Heart left ventricle (tissue), 16 donors: ENCODE results near the gene PRR5L. TPM values are rescaled to one million over a fixed set of nuclear protein-coding genes. Genes with fewer than 3 reads are reported as not detected.

ENCODE experiments used
- ATAC-seq, 4 donors: fragments of 200-7000 bp; cut with Tn5 transposase; one replicate each; pipeline ENCODE4 v1.9.1; 2020 to 2022; ENCODE audit warnings: moderate library complexity in 4 of 4, mild to moderate bottlenecking in 3 of 4, moderate number of reproducible peaks in 1 of 4
- DNase-seq, 5 donors: peaks; one replicate each; pipeline ENCODE4 v3.0.0-alpha.2; 2020
- H3K27ac ChIP-seq, 12 donors: fragments of 200-600 bp; sonication (generic) in 4 of 12; one replicate each; pipeline versions ENCODE4 v1.5.0 to v1.8.0; 2016 to 2022; ENCODE audit warnings: mild to moderate bottlenecking in 2 of 12
- H3K27me3 ChIP-seq, 9 donors: fragments of 200-600 bp; sonication (generic) in 2 of 9; one replicate each; pipeline versions ENCODE4 v1.5.1 to v1.8.0; 2016 to 2022; ENCODE audit warnings: mild to moderate bottlenecking in 3 of 9
- H3K36me3 ChIP-seq, 9 donors: fragments of 200-600 bp; sonication (generic) in 2 of 9; one replicate each; pipeline versions ENCODE4 v1.5.0 to v1.8.0; 2018 to 2022; ENCODE audit warnings: mild to moderate bottlenecking in 2 of 9
- H3K4me1 ChIP-seq, 12 donors: fragments of 200-600 bp; sonication (generic) in 4 of 12; one replicate each; pipeline versions ENCODE4 v1.5.0 to v1.8.0; 2016 to 2022; ENCODE audit warnings: mild to moderate bottlenecking in 3 of 12
- H3K4me3 ChIP-seq, 12 donors: fragments of 200-600 bp; sonication (generic) in 4 of 12; one replicate each; pipeline versions ENCODE4 v1.5.0 to v1.8.0; 2017 to 2022; ENCODE audit warnings: mild to moderate bottlenecking in 9 of 12, moderate library complexity in 4 of 12
- H3K9me3 ChIP-seq, 12 donors: fragments of 200-600 bp; sonication (generic) in 4 of 12; one replicate each; pipeline versions ENCODE4 v1.5.0 to v1.8.0; 2016 to 2022; ENCODE audit warnings: mild to moderate bottlenecking in 1 of 12
- CTCF ChIP-seq, 12 donors: fragments of 200-600 bp; sonication (generic) in 4 of 12; IDR thresholded peaks; one replicate each; pipeline versions ENCODE4 v1.5.0 to v1.8.0; 2018 to 2022; ENCODE audit warnings: antibody characterized with exemption in 12 of 12, mild to moderate bottlenecking in 5 of 12
- POLR2A ChIP-seq, 2 donors: fragments of 450-650 bp; IDR thresholded peaks; one replicate each; pipeline ENCODE4 v1.6.1; 2017; ENCODE audit warnings: antibody characterized with exemption in 2 of 2, mild to moderate bottlenecking in 2 of 2, moderate library complexity in 2 of 2
- WGBS, 4 donors: extraction: QIAGEN DNeasy Blood & Tissue Kit in 2 of 4; methylation state at CpG; one replicate each; pipeline versions ENCODE4 v1.1.5 to v1.1.7; 2013 to 2018; 5-methylcytosine and 5-hydroxymethylcytosine counted together
- intact Hi-C, 10 donors: fragments of 100-400 bp; cut with DNase I; formaldehyde crosslinking; loops; one replicate each; pipeline versions ENCODE4 v1.11.1 to v1.14.2; 2022
- polyA plus RNA-seq, 2 donors: library from polyadenylated mRNA; stranded (reverse); fragments of 200-250 nt; gene quantifications; one replicate each; pipeline ENCODE4 v1.2.3, GENCODE V29; 2013
- total RNA-seq, 9 donors: library from RNA; depleted of rRNA in 2 of 9; stranded (reverse); fragments of >200 nt in 2 of 9; fragmentation: NEBNext Ultra II Directional in 3 of 9; extraction: Animal tissue kit (Norgen Biotek cat#: 25700) in 3 of 9; gene quantifications; one replicate each; pipeline versions ENCODE4 v1.1.0 to v1.2.4, GENCODE V29; 2016 to 2023
- donor health status: ischemic (EF 13 %, LVEDD 7.1; RV severe dilation, severe dysfunction).
- donor health status: healthy with polysubstance abuse.
- donor health status: DM: no; HTN: yes; CAD: no.
- donor health status: DM: no; HTN: no; CAD: no.
- donor health status: ischemic (EF 25% LVEDD 6.9; RV normal size, moderate dysfunction).
- donor health status: ischemic (EF 25% LVEDD 5.7; RV mildly dilated, moderate dysfunction).
- donor health status: healthy.
- donor health status: DM: yes; HTN: yes; CAD: no.
- donor health status: ischemic (EF 35%, LVEDD 5.7; RV mildly dilated, moderate dysfunction).
- donor health status: nonischemic (EF 11% LVEDD 7.7; RV severe dilation, severe dysfunction).
- donor health status: DM: yes; HTN: yes; CAD: no.
- donor health status: PGD.
- donor health status: ischemic (EF 29% LVEDD 5.4; RV normal size, mild dysfunction).
- donor health status: nonischemic (EF 23%, LVEDD 6.1; RV moderate dilation, normal function).

The PRR5L gene
- total and polyA plus RNA-seq, 11 donors = 0.61 to 17.8 (median 3.1) TPM

GRCh38 chr11:36446135-36446534 is 150.0 kb downstream of the PRR5L start:
- Histone ChIP-seq H3K9me3 (no peaks in the 10 kb centered on the region), H3K27ac (no peak overlapping the region), H3K4me1 (peaks cover 0 to 27% (median 9%) of the 10 kb centered on the region in 12 donors), H3K36me3 (peaks cover 0 to 51% (median 0%) of the 10 kb centered on the region in 9 donors), H3K4me3 (no peak overlapping the region), H3K27me3 (no peaks in the 10 kb centered on the region)
- WGBS, 4 donors = 89 to 99% (median 95%) methylated on average over 7 of the region's 7 CpGs
- intact Hi-C loops = no loop called here
- DNase-seq (no peak), ATAC-seq (no peak)
- TF ChIP-seq POLR2A (IDR thresholded peaks at IDR 0.05) = no peak
- TF ChIP-seq CTCF (IDR thresholded peaks at IDR 0.05) = no peak

- no peak overlapping the region for H3K27ac ChIP-seq
- TF ChIP-seq POLR2A (IDR thresholded peaks at IDR 0.05) (no peak), CTCF (IDR thresholded peaks at IDR 0.05) (no peak)
- WGBS, 4 donors = 82 to 84% (median 83%) methylated on average over 2 of the region's 2 CpGs
- intact Hi-C loops = no loop called here
- ATAC-seq (peak in 1 of 4 donors; percentile 44), DNase-seq (no peak)
- H3K36me3 ChIP-seq = peaks cover 0 to 55% (median 0%) of the 10 kb centered on the region in 9 donors
- peaks cover 0 to 29% (median 13%) of the 10 kb centered on the region in 12 donors for H3K4me1 ChIP-seq
- no peak overlapping the region for H3K4me3 ChIP-seq
- no peaks in the 10 kb centered on the region for H3K27me3 ChIP-seq
- no peaks in the 10 kb centered on the region for H3K9me3 ChIP-seq
These were observed 151.4 kb downstream of the PRR5L start for GRCh38 chr11:36447514-36447913.

GRCh38 chr11:36447947-36448346 is 151.9 kb downstream of the PRR5L start:
- no peak overlapping the region for H3K4me3 ChIP-seq
- DNase-seq = no peak
- H3K27ac ChIP-seq = no peak overlapping the region
- peaks cover 0 to 33% (median 17%) of the 10 kb centered on the region in 12 donors for H3K4me1 ChIP-seq
- WGBS, 4 donors = 83 to 89% (median 86%) methylated on average over 7 to 8 of the region's 8 CpGs
- intact Hi-C loops = no loop called here
- peaks cover 0 to 55% (median 0%) of the 10 kb centered on the region in 9 donors for H3K36me3 ChIP-seq
- no peaks in the 10 kb centered on the region for H3K9me3 ChIP-seq
- ATAC-seq = no peak
- H3K27me3 ChIP-seq = no peaks in the 10 kb centered on the region
- no peak for TF ChIP-seq POLR2A (IDR thresholded peaks at IDR 0.05)
- no peak for TF ChIP-seq CTCF (IDR thresholded peaks at IDR 0.05)

- H3K4me1 ChIP-seq = peaks cover 0 to 50% (median 20%) of the 10 kb centered on the region in 12 donors
- 58 to 69% (median 64%) methylated on average over 4 to 5 of the region's 5 CpGs for WGBS, 4 donors
- no peaks in the 10 kb centered on the region for H3K27me3 ChIP-seq
- intact Hi-C loops = loop anchor here in 1 of 10 donors (10.0 kb wide), 1 partner anchor 75 kb away; no protein-coding TSS in a partner anchor
- TF ChIP-seq CTCF (IDR thresholded peaks at IDR 0.05) (no peak), POLR2A (IDR thresholded peaks at IDR 0.05) (no peak)
- peak overlapping the region in 6 of 12 donors; percentile 3 to 43 (median 20) for H3K4me3 ChIP-seq
- DNase-seq = no peak
- H3K9me3 ChIP-seq = no peaks in the 10 kb centered on the region
- H3K27ac ChIP-seq = peak overlapping the region in 4 of 12 donors; percentile 29 to 61 (median 47)
- peaks cover 0 to 61% (median 0%) of the 10 kb centered on the region in 9 donors for H3K36me3 ChIP-seq
- no peak for ATAC-seq
These were observed 153.5 kb downstream of the PRR5L start for GRCh38 chr11:36449561-36450096.
